A549 (cell line): Measurements from ENCODE around the gene STAMBP. TPM values are rescaled to one million over a fixed set of nuclear protein-coding genes. Genes with fewer than 3 reads are reported as not detected.

Experiments
- ATAC-seq, 2 experiments: fragments of 200-7000 bp in 1 of 2; fragments of >200 bp in 1 of 2; cut with Nextera tagmentation in 1 of 2; cut with Tn5 transposase in 1 of 2; 3 replicates each; pipeline versions ENCODE4 v1.8.0 to v1.9.1; 2018 to 2020; ENCODE audit warnings: mild to moderate bottlenecking in 1 of 2, moderate library complexity in 1 of 2
- CTCF ChIA-PET: fragments of 300-600 bp; sonication (Branson Sonifier 250); formaldehyde crosslinking; extraction: SDS; loops from one replicate; lab custom pipeline; 2021; ENCODE audit warnings: antibody characterized with exemption, inconsistent platforms; lab: Yijun Ruan, JAX
- POLR2A ChIA-PET: fragments of 350-600 bp; formaldehyde crosslinking; extraction: SDS; loops from one replicate; lab custom pipeline; 2021; ENCODE audit warnings: antibody characterized with exemption, inconsistent platforms; lab: Yijun Ruan, JAX
- DNase-seq, 2 experiments: peaks; one replicate each; pipeline versions ENCODE4 v3.0.0 to v3.0.0-alpha.2; 2011 to 2016; ENCODE audit warnings: low read depth in 1 of 2, low spot score in 1 of 2
- FAIRE-seq: peaks from 2 replicates; lab custom pipeline; 2011; peaks lifted over from hg19 to GRCh38; lab: Jason Lieb, UNC
- H3K27ac ChIP-seq, 2 experiments: fragments of >200 bp; sonication (Bioruptor Twin); formaldehyde crosslinking; 3 replicates each; pipeline ENCODE4 v1.5.1; 2016 to 2017
- H3K4me1 ChIP-seq: fragments of >200 bp; sonication (Bioruptor Twin); formaldehyde crosslinking; 3 replicates; pipeline ENCODE4 v1.6.1; 2016
- H3K4me2 ChIP-seq: fragments of >200 bp; sonication (Bioruptor Twin); formaldehyde crosslinking; 3 replicates; pipeline ENCODE4 v1.6.1; 2016
- H3K4me3 ChIP-seq: fragments of >200 bp; sonication (Bioruptor Twin); formaldehyde crosslinking; 3 replicates; pipeline ENCODE4 v1.5.1; 2016
- H3K9me3 ChIP-seq: fragments of >200 bp; sonication (Bioruptor Twin); formaldehyde crosslinking; 3 replicates; pipeline ENCODE4 v1.6.1; 2016
- BCL3 ChIP-seq: fragments of >200 bp; sonication (Bioruptor Twin); formaldehyde crosslinking; IDR thresholded peaks from 3 replicates; pipeline ENCODE4 v1.6.1; 2016
- CBX8 ChIP-seq: fragments of 200-600 bp; sonication (generic); IDR thresholded peaks from 2 replicates; pipeline ENCODE4 v1.6.1; 2016
- CTCF ChIP-seq: fragments of >200 bp; sonication (Bioruptor Twin); formaldehyde crosslinking; IDR thresholded peaks from 3 replicates; pipeline ENCODE4 v1.5.1; 2016
- ELK1 ChIP-seq: fragments of 150-350 bp; IDR thresholded peaks from 2 replicates; pipeline ENCODE4 v1.6.1; 2014; ENCODE audit warnings: low read depth, mild to moderate bottlenecking, low read length
- EP300 ChIP-seq, 2 experiments: fragments of >200 bp; sonication (Bioruptor Twin); formaldehyde crosslinking; IDR thresholded peaks; 2 replicates in 1 of 2; 3 replicates in 1 of 2; pipeline ENCODE4 v1.6.1; 2016 to 2017
- HDAC2 ChIP-seq: fragments of 200-600 bp; sonication (generic); IDR thresholded peaks from 2 replicates; pipeline ENCODE4 v1.6.1; 2016
- HEYL ChIP-seq: fragments of 250-450 bp; sonication (Bioruptor Pico); IDR thresholded peaks from 2 replicates; pipeline ENCODE4 v1.8.0; 2021; ENCODE audit warnings: mild to moderate bottlenecking, moderate library complexity
- HOXB13 ChIP-seq: fragments of 250-450 bp; sonication (Bioruptor Pico); IDR thresholded peaks from 2 replicates; pipeline ENCODE4 v1.5.0; 2020; ENCODE audit warnings: low read depth, mild to moderate bottlenecking, moderate library complexity
- MAFK ChIP-seq: fragments of 450-650 bp; IDR thresholded peaks from 2 replicates; pipeline ENCODE4 v1.6.1; 2014; ENCODE audit not compliant: partially characterized antibody
- NR3C1 ChIP-seq: fragments of >200 bp; sonication (Bioruptor Twin); formaldehyde crosslinking; IDR thresholded peaks from 3 replicates; pipeline ENCODE4 v1.6.1; 2017
- POLR2A ChIP-seq: IDR thresholded peaks from 2 replicates; pipeline ENCODE4 v1.6.1; 2012; ENCODE audit warnings: mild to moderate bottlenecking, low read length
- RCOR1 ChIP-seq: fragments of 150-350 bp; IDR thresholded peaks from 2 replicates; pipeline ENCODE4 v1.6.1; 2014; ENCODE audit warnings: antibody characterized with exemption, low read length, low read depth
- ZC3H11A ChIP-seq: fragments of 450-650 bp; IDR thresholded peaks from 2 replicates; pipeline ENCODE4 v1.6.1; 2014; ENCODE audit warnings: antibody characterized with exemption, mild to moderate bottlenecking
- ZFP36 ChIP-seq: fragments of 450-650 bp; IDR thresholded peaks from 2 replicates; pipeline ENCODE4 v1.6.1; 2014; ENCODE audit warnings: borderline replicate concordance; ENCODE audit not compliant: partially characterized antibody
- ZNF302 ChIP-seq: fragments of 250-450 bp; sonication (Bioruptor Pico); IDR thresholded peaks from 2 replicates; pipeline ENCODE4 v1.9.0; 2021; ENCODE audit warnings: inconsistent platforms, mild to moderate bottlenecking, moderate library complexity
- WGBS: methylation state at CpG from one replicate; pipeline ENCODE4 v1.1.6; 2017; ENCODE audit errors: missing lambda C conversion rate; 5-methylcytosine and 5-hydroxymethylcytosine counted together
- polyA plus RNA-seq, 4 experiments: library from polyadenylated mRNA; depleted of rRNA in 3 of 4; stranded (reverse); fragments of >200 nt; fragmentation: RNase III in 1 of 4; extraction: RNeasy Plus Mini Kit Qiagen cat#74134 plus additional on column Dnase treatment in 1 of 4; gene quantifications; 2 replicates in 3 of 4; 3 replicates in 1 of 4; pipeline ENCODE4 v1.2.3, GENCODE V29; 2011 to 2017
- TF ChIP-seq, protein P1 (sequence below): IDR thresholded peaks from 2 replicates; pipeline ENCODE4 v1.6.1; 2012; ENCODE audit warnings: low read depth, borderline replicate concordance

Gene STAMBP
- polyA plus RNA-seq, 2 of the 4 experiments (the other 2 are of a cell fraction) = 44.4 to 96.3 TPM

DNA sequence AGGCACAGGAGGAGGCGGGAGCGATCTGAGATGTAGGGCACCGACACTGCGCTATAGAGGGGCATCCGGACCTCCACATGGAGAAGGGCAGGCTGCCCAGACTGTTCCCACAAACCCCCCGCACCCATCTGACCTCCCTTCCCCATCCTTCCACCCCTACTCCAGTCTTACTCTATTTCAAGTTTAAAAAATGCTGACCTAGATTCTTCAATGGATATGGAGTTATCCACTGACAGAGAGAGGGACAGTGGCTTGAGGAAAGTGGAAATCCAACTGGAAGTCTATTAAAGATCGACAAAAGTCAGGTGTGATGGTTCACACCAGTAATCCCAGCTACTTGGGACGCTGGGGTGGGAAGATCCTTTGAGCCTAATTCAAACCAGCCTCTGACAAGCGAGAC, 92.8 kb downstream of the STAMBP start:
- ChIA-PET POLR2A (no interaction called here), CTCF (interaction anchor here (0.6 to 3.5 kb wide), 3 partner anchors 10 to 129 kb away, joined by 3 to 13 read pairs (median 3); no protein-coding TSS in a partner anchor)
- peak in 1 of 2 experiments; percentile 24; a peak in 1 of 6 replicates for ATAC-seq
- Histone ChIP-seq H3K4me1 (peaks cover 6% of the 10 kb centered on the region), H3K4me2 (no peak overlapping the region), H3K9me3 (no peaks in the 10 kb centered on the region), H3K4me3 (no peak overlapping the region), H3K27ac (no peak overlapping the region)
- WGBS = 73% methylated on average over 9 of the region's 9 CpGs
- TF ChIP-seq, protein P1, sequence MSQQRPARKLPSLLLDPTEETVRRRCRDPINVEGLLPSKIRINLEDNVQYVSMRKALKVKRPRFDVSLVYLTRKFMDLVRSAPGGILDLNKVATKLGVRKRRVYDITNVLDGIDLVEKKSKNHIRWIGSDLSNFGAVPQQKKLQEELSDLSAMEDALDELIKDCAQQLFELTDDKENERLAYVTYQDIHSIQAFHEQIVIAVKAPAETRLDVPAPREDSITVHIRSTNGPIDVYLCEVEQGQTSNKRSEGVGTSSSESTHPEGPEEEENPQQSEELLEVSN = no peak
- TF ChIP-seq ZC3H11A = no peak
- no peak for TF ChIP-seq EP300 (IDR thresholded peaks at IDR 0.05)
- no peak for TF ChIP-seq POLR2A
- peak; percentile 51 for TF ChIP-seq MAFK
- DNase-seq = no peak
- no peak for FAIRE-seq

GRCh38 chr2:73922681-73923080, 93.9 kb downstream of the STAMBP start:
- no peaks in the 10 kb centered on the region for H3K9me3 ChIP-seq
- no peak overlapping the region for H3K27ac ChIP-seq
- TF ChIP-seq BCL3 (no peak), HOXB13 (no peak), CBX8 (no peak), ELK1 (no peak), HEYL (no peak), ZFP36 (no peak), ZNF302 (CRISPR knock-in tag) (no peak), HDAC2 (no peak), RCOR1 (no peak), NR3C1 (no peak), MAFK (no peak), CTCF (no peak)
- 38% methylated on average over 5 of the region's 5 CpGs for WGBS
- no peak for FAIRE-seq
- no peak overlapping the region for H3K4me3 ChIP-seq
- no peak overlapping the region for H3K4me2 ChIP-seq
- no peak for ATAC-seq
- POLR2A ChIA-PET = no interaction called here
- peaks cover 8% of the 10 kb centered on the region for H3K4me1 ChIP-seq
- CTCF ChIA-PET = interaction anchor here (0.6 to 3.5 kb wide), 2 partner anchors 11 to 71 kb away, joined by 3 to 13 read pairs; no protein-coding TSS in a partner anchor
- no peak for DNase-seq

Other genes with a start within 250 kb of the STAMBP start
- gene NAT8, start 186.5 kb upstream of the STAMBP start, polyA plus RNA-seq (2011; rRNA removed) = not detected in 2 replicates
- gene NAT8, start 186.5 kb upstream of the STAMBP start, polyA plus RNA-seq (2017; fragmentation: RNase III; extraction: RNeasy Plus Mini Kit Qiagen cat#74134 plus additional on column Dnase treatment) = not detected in 3 replicates
- gene TPRKB, start 91.6 kb upstream of the STAMBP start, polyA plus RNA-seq (2011; rRNA removed) = 97.4 and 115 TPM in 2 replicates
- 138 to 167 TPM (median 144 TPM) in 3 replicates for gene TPRKB, start 91.6 kb upstream of the STAMBP start, polyA plus RNA-seq (2017; fragmentation: RNase III; extraction: RNeasy Plus Mini Kit Qiagen cat#74134 plus additional on column Dnase treatment)
- 42.1 and 54.8 TPM in 2 replicates for gene DUSP11, start 48.9 kb upstream of the STAMBP start, polyA plus RNA-seq (2011; rRNA removed)
- 26.2 to 26.7 TPM (median 26.5 TPM) in 3 replicates for gene DUSP11, start 48.9 kb upstream of the STAMBP start, polyA plus RNA-seq (2017; fragmentation: RNase III; extraction: RNeasy Plus Mini Kit Qiagen cat#74134 plus additional on column Dnase treatment)
- not detected in 2 replicates for gene C2orf78, start 44.8 kb upstream of the STAMBP start, polyA plus RNA-seq (2011; rRNA removed)
- not detected in 3 replicates for gene C2orf78, start 44.8 kb upstream of the STAMBP start, polyA plus RNA-seq (2017; fragmentation: RNase III; extraction: RNeasy Plus Mini Kit Qiagen cat#74134 plus additional on column Dnase treatment)
- gene ACTG2, start 64.0 kb downstream of the STAMBP start, polyA plus RNA-seq (2011; rRNA removed) = 0.04 and 0.07 TPM in 2 replicates
- 0.26 to 0.51 TPM (median 0.33 TPM) in 3 replicates for gene ACTG2, start 64.0 kb downstream of the STAMBP start, polyA plus RNA-seq (2017; fragmentation: RNase III; extraction: RNeasy Plus Mini Kit Qiagen cat#74134 plus additional on column Dnase treatment)
- 145 and 185 TPM in 2 replicates for gene DGUOK, start 97.9 kb downstream of the STAMBP start, polyA plus RNA-seq (2011; rRNA removed)
- 128 to 131 TPM (median 129 TPM) in 3 replicates for gene DGUOK, start 97.9 kb downstream of the STAMBP start, polyA plus RNA-seq (2017; fragmentation: RNase III; extraction: RNeasy Plus Mini Kit Qiagen cat#74134 plus additional on column Dnase treatment)
- 6.1 and 7.5 TPM in 2 replicates for gene TET3, start 155.9 kb downstream of the STAMBP start, polyA plus RNA-seq (2011; rRNA removed)
- gene TET3, start 155.9 kb downstream of the STAMBP start, polyA plus RNA-seq (2017; fragmentation: RNase III; extraction: RNeasy Plus Mini Kit Qiagen cat#74134 plus additional on column Dnase treatment) = 4.5 to 5.2 TPM (median 4.6 TPM) in 3 replicates